ENCODE data around the gene CCDC191. TPM values are rescaled to one million over a fixed set of nuclear protein-coding genes. Genes with fewer than 3 reads are reported as not detected.

The CCDC191 gene
- total and polyA plus RNA-seq, 9 of the 15 experiments (the other 6 are each of a cell fraction or from before 2014, with no cell fraction given): 0.10 to 0.55 (median 0.22) TPM

DNA sequence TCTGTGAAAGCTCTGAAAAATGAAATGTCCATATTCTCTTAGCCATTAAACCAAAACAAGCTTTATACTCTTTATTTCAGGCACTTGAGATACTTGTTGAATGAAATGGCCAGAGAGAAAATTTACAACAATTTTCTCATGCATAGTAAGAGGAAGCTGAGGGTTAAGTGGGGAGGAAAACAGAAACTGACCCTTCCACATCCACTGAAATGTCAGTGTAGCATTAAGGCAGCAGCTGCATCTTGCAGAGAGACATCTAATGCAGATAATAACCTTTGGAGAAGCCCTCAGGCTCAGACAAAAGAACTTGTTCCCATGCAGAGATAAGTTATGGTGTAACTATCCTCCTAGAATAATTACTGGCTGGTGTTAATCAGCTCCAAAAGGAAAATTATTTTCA lies 74.5 kb downstream of the CCDC191 start (continued):
- TF ChIP-seq SAP30 (IDR thresholded peaks at IDR 0.05; ENCODE audit: borderline replicate concordance, insufficient read depth, low read depth, low read length, poor library complexity, severe bottlenecking): no peak

DNA sequence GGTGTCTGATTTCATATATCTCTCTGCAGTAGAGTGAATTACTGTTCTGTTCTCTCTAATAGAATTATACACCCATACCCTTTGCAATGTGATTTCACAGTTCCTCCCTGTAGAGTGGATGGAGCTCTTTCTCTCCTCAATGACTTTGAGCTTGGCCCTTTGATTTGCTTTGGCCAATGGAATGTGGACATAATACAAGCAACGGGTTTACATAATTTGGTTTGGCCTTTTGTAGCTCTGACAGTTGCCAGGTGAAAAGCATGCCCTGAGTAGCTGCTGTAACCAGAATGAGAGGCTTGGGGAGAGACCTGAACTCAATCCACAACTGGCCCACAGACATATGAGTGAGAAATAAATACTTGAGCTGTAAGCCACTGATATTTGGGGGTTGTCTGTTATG lies 76.4 kb downstream of the CCDC191 start:
- H3K9me1 ChIP-seq (ENCODE audit: control insufficient read depth, insufficient read depth, low read length): no peaks in the 10 kb centered on the region
- H2AFZ ChIP-seq (ENCODE audit: low read depth, low read length): no peak overlapping the region
- FAIRE-seq: no peak
- in situ Hi-C loops (cut with MboI) (no loop called here), intact Hi-C loops (cut with micrococcal nuclease) (no loop called here)
- no peak overlapping the region for H3K4me3 ChIP-seq
- no peaks in the 10 kb centered on the region for H3K4me1 ChIP-seq (replicated peaks in 1 of 2; ENCODE audit: control insufficient read depth in 2 of 2, insufficient read depth in 2 of 2, low read length in 2 of 2)
- ChIA-PET CTCF (ENCODE audit: low intra/inter-chr PET ratio) (no interaction called here), POLR2A (no interaction called here)
- no peaks in the 10 kb centered on the region for H3K27me3 ChIP-seq (ENCODE audit: control insufficient read depth in 2 of 2, insufficient read depth in 2 of 2, low read length in 2 of 2)
- no peak overlapping the region for H3K27ac ChIP-seq (ENCODE audit: extremely low read depth, low read depth, low read length)
- no peak for DNase-seq (ENCODE audit: extremely low read depth in 1 of 4, low spot score in 3 of 4)
- no peak for ATAC-seq
- no peaks in the 10 kb centered on the region for H4K20me1 ChIP-seq (replicated peaks; ENCODE audit: control insufficient read depth, insufficient read depth, low read length)
- H3K9me3 ChIP-seq (replicated peaks; ENCODE audit: control insufficient read depth, insufficient read depth, low read depth, low read length): no peaks in the 10 kb centered on the region
- H3K36me3 ChIP-seq (ENCODE audit: control insufficient read depth, insufficient read depth, low read length): no peaks in the 10 kb centered on the region
- BruUV-seq (replicated peaks): no TSS peak
- WGBS (ENCODE audit: insufficient coverage, low coverage, missing lambda C conversion rate): 0% methylated on average over 1 of the region's 1 CpG
- no peak overlapping the region for H3K9ac ChIP-seq (ENCODE audit: insufficient read depth in 1 of 2, low read depth in 2 of 2, low read length in 2 of 2)
- H3K4me2 ChIP-seq (ENCODE audit: insufficient read depth, low read length): no peak overlapping the region
- H3K79me2 ChIP-seq (ENCODE audit: control insufficient read depth, insufficient read depth, low read length): no peaks in the 10 kb centered on the region
- TF ChIP-seq NFRKB (IDR thresholded peaks at IDR 0.05; ENCODE audit: low read depth) (no peak), ZNF146 (CRISPR knock-in tag; IDR thresholded peaks at IDR 0.05; ENCODE audit: unreplicated experiment) (no peak), RCOR1 (IDR thresholded peaks at IDR 0.05; ENCODE audit: borderline replicate concordance in 1 of 2, low read depth in 2 of 2, low read length in 2 of 2) (no peak), HDAC6 (IDR thresholded peaks at IDR 0.05; ENCODE audit: low read depth, low read length) (no peak), CREB1 (IDR thresholded peaks at IDR 0.05) (no peak), CREB1 (CRISPR knock-in tag; IDR thresholded peaks at IDR 0.05) (no peak), ZNF584 (CRISPR knock-in tag; IDR thresholded peaks at IDR 0.05; ENCODE audit: low read depth) (no peak)
- TF ChIP-seq, protein P1, sequence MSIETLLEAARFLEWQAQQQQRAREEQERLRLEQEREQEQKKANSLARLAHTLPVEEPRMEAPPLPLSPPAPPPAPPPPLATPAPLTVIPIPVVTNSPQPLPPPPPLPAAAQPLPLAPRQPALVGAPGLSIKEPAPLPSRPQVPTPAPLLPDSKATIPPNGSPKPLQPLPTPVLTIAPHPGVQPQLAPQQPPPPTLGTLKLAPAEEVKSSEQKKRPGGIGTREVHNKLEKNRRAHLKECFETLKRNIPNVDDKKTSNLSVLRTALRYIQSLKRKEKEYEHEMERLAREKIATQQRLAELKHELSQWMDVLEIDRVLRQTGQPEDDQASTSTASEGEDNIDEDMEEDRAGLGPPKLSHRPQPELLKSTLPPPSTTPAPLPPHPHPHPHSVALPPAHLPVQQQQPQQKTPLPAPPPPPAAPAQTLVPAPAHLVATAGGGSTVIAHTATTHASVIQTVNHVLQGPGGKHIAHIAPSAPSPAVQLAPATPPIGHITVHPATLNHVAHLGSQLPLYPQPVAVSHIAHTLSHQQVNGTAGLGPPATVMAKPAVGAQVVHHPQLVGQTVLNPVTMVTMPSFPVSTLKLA (conservative IDR thresholded peaks at IDR 0.05): no peak
- TF ChIP-seq, protein P2, sequence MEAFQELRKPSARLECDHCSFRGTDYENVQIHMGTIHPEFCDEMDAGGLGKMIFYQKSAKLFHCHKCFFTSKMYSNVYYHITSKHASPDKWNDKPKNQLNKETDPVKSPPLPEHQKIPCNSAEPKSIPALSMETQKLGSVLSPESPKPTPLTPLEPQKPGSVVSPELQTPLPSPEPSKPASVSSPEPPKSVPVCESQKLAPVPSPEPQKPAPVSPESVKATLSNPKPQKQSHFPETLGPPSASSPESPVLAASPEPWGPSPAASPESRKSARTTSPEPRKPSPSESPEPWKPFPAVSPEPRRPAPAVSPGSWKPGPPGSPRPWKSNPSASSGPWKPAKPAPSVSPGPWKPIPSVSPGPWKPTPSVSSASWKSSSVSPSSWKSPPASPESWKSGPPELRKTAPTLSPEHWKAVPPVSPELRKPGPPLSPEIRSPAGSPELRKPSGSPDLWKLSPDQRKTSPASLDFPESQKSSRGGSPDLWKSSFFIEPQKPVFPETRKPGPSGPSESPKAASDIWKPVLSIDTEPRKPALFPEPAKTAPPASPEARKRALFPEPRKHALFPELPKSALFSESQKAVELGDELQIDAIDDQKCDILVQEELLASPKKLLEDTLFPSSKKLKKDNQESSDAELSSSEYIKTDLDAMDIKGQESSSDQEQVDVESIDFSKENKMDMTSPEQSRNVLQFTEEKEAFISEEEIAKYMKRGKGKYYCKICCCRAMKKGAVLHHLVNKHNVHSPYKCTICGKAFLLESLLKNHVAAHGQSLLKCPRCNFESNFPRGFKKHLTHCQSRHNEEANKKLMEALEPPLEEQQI (IDR thresholded peaks at IDR 0.05): no peak
- TF ChIP-seq, protein P3, sequence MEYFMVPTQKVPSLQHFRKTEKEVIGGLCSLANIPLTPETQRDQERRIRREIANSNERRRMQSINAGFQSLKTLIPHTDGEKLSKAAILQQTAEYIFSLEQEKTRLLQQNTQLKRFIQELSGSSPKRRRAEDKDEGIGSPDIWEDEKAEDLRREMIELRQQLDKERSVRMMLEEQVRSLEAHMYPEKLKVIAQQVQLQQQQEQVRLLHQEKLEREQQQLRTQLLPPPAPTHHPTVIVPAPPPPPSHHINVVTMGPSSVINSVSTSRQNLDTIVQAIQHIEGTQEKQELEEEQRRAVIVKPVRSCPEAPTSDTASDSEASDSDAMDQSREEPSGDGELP (CRISPR knock-in tag; IDR thresholded peaks at IDR 0.05; ENCODE audit: borderline replicate concordance): no peak
- TF ChIP-seq, protein P4, sequence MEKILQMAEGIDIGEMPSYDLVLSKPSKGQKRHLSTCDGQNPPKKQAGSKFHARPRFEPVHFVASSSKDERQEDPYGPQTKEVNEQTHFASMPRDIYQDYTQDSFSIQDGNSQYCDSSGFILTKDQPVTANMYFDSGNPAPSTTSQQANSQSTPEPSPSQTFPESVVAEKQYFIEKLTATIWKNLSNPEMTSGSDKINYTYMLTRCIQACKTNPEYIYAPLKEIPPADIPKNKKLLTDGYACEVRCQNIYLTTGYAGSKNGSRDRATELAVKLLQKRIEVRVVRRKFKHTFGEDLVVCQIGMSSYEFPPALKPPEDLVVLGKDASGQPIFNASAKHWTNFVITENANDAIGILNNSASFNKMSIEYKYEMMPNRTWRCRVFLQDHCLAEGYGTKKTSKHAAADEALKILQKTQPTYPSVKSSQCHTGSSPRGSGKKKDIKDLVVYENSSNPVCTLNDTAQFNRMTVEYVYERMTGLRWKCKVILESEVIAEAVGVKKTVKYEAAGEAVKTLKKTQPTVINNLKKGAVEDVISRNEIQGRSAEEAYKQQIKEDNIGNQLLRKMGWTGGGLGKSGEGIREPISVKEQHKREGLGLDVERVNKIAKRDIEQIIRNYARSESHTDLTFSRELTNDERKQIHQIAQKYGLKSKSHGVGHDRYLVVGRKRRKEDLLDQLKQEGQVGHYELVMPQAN (IDR thresholded peaks at IDR 0.05; ENCODE audit: borderline replicate concordance): no peak

Measured in K562 (cell line).